HG03064 (cell line): ENCODE results near the gene NFU1.
"Not testable (repeated sequence)": the region's sequence is repeated elsewhere in the genome, so short reads cannot be mapped to it uniquely, and the experiment has no call there.

Experiments used
- ATAC-seq: cut with Tn5 transposase; IDR thresholded peaks from one replicate; pipeline ENCODE4 v1.9.1; 2021; ENCODE audit warnings: low read depth; ENCODE audit not compliant: unreplicated experiment

Gene NFU1

DNA sequence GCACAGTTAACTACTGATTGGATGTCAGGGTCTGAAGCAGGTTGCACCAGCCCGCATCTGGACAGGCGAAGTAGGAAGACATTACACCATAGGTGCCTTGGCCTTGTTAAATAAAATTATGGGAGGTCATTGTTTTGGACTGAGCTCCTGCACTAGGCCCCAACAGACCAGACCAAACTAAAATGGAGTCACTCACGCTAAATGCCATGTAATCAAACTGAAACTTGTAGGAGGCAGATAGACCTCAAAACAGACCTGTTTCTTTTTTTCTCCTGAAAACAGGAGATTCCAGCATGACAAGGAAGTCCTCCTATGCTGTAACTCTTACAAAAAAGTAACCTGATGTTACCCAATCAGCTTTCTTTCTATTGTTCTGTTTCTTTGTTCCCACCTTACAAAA lies 15.5 kb upstream of the NFU1 start:
- no peak for ATAC-seq

DNA sequence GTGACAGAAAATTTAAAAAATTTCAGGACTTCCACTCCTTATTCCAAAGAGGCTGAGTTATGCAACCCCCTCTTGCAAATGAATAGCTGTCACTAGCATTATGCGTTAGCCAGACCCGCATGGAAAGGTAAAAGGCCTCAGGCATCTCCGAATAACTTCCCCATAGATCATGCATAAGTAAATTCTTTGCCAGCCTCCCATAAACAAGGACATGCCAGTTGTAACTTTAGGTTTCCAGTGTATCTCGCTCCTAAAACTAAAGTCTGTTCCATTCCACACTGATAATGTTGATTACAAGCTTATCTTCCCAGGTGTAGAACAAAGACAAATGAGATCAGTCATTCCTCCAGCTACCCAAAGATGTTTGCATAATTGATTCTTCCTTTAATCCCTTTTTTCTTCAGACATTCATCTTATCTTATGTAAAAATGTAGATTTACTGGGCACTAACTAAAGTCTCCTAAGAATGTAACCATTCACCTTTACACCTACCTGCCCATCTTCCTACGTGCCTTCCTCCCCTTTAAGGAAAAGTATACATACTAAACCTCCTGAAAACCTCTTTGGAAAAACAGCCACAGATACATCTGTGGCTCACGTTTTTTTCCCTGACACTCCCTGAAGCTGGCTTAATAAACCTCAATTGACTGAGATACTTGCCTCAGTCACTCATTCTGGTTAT lies 13.6 kb upstream of the NFU1 start:
- ATAC-seq = no peak

DNA sequence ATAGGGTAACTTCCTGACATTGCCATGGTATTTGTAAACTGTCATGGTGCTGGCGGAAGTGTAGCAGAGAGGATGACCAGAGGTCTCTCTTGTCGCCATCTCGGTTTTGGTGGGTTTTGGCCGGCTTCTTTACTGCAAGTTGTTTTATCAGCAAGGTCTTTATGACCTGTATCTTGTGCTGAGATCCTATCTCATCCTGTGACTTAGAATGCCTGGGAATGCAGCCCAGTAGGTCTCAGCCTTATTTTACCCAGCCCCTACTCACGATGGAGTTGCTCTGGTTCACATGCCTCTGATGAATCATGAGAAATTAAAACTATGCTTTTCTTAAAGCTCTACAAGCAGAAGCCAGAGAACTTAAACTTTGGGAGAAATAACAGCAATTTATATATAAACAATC lies 12.7 kb upstream of the NFU1 start:
- ATAC-seq = no peak

DNA sequence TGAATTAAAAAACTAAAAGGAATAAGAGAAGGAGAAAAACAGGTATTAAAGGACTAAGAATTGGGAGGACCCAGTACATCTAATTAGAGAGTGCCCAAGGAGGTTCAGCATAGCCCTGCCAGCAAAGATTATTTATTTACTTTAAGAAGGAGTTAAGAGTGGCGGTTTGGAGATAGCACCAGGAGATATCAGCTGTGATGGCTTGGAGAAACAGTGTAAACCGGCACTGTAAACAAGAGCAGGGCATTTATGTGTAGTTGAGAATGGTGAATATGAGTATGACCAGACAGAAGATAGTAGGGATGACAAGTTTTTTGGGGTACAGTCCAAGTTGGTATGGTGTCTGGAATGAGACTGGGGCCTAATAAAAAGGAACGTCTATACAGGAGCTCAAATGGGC lies 6.4 kb upstream of the NFU1 start:
- ATAC-seq = not testable (repeated sequence)

DNA sequence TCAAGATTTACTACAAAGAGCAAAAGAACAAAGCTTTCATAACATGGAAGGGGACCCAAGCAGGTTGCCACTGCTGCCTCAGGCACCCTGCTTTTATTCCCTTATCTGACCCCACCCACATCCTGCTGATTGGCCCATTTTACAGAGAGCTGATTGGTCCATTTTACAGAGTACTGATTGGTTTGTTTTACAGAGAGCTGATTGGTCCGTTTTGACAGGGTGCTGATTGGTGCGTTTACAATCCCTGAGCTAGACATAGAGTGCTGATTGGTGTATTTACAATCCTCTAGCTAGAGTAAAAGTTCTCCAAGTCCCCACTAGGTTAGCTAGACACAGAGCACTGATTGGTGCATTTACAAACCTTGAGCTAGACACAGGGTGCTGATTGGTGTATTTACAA lies 2.3 kb upstream of the NFU1 start:
- not testable (repeated sequence) for ATAC-seq

DNA sequence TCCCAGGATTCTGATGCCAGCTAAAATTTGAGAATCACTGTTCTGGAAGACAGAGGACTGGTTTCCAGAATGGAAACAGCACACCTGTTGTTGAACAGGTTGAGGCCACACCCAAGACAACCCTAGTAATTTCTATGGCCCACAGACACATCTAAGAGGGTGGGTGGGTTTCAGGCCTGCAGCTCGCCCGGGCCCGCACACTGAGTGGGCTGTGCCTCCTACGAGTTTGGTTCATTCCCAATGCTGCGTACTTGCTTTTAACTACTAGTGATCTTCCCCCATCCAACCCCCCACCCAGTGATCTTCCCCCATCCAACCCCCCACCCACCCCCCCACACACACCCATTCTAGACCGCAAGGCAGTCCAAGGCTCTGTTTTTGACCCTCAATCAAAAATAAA lies 1.3 kb upstream of the NFU1 start:
- no peak for ATAC-seq

DNA sequence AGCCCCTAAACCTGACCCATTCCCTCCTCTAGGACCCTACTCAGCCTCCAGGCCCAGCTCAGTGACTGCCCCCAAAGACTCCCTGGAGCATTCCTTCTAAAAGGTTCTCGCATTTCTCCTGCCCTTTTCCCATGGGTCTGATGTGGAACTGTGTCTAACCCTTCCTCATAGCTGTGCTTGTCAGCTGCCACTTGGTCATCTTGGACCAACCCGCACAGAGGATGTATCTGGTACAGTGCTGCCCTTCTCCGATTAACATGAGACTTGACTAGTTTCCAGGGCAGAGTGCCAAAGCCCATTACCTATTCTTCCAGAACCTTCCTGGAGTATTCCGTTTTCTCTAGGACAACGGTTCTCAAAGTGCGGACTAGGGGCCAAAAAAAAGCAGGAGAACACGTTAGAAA lies 518 bp upstream of the NFU1 start:
- ATAC-seq = no peak

DNA sequence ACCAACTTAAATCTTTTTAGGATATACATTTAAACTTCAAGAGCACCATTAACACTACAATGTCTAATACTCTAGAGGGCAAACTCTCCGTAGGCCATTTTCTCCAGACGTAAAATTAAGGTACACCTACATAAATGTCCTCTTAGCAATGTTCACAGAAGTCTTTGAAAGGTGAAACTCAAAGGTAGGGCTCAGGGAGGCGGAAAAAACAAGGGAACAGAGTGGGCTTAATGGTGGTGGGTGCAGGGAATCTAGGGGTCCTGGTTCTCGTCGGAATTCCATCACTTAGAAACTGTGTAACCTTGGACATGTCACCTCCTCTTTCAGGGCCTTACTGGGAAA lies 668 bp downstream of the NFU1 start:
- no peak for ATAC-seq

DNA sequence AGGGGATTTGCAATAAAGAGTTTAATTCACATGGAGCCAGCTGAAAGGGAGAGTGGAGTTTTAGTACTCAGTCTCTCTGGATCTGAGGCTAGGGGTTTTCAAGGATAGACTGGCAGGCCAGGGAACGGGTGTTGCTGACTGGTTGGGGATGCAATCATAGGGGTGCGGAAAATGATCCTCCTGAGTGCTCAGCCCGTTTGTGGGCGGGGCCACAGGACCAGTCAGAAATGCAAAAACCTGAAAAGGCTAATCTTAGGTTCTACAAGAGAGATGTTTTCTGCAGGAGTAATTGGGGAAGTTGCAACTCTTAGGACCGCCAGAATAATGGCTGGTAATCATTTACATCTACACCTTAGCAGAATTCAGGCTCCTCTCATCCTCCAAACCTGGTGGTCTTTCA lies 2.5 kb downstream of the NFU1 start:
- ATAC-seq = no peak

DNA sequence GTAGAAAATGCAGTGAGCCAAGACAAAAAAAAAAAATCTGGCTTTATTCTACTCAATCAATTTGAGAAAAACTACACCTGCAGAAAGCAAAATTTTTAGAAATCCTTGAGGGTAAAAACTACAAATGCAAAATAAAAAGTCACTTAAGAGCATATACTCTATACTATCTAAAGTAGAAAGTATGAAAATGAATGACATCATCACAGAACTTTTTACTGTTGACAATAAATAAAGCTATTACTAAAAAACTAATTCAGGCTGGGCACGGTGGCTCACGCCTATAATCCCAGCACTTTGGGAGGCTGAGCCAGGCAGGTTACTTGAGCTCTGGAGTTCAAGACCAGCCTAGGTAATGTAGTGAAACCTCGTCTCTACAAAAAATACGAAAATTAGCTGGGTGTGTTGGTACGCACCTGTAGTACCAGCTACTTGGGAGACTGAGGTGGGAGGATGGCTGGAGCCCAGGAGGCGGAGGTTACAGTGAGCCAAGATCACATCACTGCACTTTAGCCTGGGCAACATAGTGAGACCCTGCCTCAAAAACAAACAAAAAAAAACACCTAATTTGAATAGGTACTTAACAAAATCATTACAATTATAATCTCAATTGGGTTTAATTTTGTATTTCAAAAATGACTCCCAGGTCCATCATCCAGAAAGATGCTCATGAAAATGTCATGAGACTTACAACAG lies 7.6 kb downstream of the NFU1 start:
- ATAC-seq = no peak

DNA sequence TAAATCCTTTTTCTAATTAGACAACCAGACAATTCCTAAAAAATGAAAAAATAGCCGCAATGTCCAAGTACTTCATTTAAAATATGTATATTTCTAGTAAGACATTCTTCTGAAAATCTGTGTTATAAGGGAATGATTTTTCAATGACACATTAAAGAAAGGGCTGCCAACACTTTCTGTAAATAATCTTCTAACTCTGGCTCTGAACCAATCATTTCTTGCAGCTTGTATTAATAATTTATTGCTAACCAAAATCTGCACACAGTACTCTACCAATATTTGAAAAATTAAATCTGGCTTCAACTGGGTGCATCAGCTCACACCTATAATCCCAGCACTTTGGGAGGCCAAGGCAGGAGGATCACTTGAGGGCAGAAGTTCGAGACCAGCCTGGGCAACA lies 8.3 kb downstream of the NFU1 start:
- no peak for ATAC-seq

DNA sequence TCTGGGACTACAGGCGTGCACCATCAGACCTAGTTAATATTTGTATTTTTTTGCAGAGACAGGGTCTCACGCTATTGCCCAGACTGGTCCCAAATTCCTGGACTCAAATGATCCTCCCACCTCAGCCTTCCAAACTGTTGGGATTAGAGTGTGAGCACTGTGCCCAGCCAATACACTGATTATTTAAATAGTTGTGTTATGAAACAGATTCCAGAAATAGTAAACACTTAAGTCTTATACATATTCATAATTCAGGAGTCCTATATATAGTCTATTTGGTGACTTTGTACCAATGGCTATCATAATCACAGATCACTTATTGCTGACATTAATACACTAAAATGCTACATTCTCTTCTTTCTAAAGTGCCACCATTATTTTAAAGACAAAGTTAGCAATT lies 12.8 kb downstream of the NFU1 start:
- no peak for ATAC-seq

DNA sequence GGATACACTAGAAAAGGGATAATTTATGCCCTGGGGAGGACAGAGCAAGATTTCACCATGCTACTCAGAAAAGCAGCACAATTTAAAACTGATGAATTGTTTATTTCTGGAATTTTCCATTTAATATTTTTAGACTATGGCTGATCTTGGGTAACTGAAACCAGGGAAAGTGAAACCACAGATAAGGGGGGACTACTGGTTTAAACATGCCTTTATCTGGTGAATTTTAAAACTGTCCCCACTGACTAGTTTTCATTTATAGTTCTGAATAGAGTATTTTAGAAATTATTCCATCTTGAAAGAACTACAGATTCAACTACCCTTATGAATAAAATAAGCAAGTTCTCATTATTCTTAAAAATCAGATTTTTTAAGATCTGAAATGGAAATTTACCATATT lies 15.0 kb downstream of the NFU1 start:
- no peak for ATAC-seq

DNA sequence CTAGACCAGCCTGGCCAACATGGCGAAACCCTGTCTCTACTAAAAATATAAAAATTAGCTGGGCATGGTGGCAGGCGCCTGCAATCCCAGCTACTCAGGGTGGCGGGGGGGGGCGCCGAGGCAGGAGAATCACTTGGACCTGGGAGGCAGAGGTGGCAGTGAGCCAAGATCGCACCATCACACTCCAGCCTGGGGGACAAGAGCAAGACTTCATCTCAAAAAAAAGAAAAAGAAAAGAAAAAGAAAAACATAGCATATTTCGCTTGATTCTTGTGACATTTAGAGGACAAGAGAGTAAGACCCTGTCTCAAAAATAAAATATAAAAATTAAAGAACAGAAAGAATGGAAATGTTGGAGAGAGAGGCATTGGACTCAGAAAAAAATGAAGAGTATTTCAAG lies 18.1 kb downstream of the NFU1 start:
- ATAC-seq = not testable (repeated sequence)

DNA sequence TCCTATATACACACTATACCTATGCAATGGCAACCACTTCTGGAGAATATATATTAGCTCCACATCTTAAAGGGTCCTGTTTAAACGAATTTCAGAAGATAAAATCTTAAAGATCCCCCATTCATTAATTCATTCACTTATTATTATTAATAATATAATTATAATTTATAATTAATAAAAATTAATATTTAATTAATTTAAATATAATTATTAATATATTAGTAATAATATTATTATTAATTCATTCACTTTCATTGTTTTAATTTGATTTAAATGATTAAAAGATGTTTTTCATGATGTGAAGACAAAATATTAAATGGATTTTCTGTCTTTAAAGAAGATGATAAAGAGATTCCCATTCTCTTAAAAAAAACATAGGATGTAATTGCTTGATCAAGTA lies 21.1 kb downstream of the NFU1 start:
- no peak for ATAC-seq

DNA sequence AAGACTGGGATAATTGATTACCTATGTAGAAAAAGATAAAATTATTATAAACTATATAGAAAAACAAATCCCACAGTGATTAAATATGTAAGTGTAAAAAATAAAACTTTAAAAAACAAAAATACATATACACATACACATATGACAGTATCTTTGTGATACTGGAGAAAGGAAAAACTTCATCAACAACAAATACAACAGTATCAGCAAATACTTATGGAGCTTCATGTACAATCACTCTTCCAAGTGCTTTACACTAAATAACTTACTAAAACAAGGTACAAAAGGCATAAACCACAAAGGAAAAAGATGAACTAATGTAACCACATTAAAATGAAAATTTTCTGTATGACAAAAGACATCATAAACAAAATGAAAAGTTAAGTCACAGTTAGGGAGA lies 26.1 kb downstream of the NFU1 start:
- no peak for ATAC-seq

DNA sequence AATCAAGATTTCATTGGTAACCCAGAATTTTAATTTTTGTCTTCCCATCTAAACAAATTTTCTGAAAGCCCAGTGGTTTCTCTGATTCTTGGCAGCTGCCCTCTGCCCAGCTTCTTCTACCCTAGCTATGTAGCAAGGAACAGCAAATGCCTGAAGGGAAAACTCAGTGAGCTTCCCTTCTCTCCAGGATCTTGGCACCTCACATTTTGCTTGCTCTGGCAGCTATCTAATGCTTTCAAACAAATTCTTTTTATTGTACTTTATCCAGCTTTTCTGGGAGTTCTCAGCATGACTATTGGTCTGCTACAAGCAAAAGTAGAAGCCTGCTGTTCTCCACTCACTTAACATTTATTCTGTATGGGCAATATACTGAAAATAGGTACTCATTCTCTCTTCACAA lies 31.9 kb downstream of the NFU1 start:
- no peak for ATAC-seq

DNA sequence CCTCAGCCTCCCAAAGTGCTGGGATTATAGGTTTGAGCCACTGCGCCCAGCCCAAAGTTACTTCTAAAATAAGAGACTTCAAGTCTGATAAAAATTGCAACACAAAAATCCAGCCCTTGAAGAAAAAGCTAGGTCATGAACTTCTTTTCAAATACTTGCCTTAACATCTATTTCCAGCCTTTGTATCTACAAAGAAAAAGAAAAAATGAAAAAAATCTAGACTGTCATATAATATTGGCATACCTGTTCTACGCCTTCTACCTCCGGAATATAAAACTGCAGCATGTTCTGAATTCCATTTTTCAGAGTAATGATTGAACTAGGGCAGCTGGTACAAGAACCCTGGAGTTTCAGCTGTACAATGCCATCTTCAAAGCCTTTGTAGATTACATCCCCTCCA lies 37.1 kb downstream of the NFU1 start:
- ATAC-seq = no peak

DNA sequence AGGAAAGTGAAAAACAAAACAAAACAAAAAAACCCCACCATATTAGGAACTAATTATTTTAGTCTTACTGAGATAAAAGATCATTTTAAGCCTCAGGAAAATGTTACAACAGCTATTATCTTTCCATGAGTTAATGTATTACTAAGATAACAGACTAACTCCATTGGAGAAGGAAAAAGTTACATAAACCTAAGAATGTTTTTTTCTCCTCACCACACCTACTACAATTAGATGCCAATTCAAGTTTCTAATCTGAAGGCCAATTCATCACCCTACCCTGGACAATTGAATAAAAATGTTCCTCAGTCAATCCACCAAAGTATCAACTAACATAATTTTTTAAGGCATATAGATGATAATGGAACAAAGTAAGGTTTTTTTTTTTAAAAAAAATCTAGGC lies 40.0 kb downstream of the NFU1 start:
- ATAC-seq = no peak

DNA sequence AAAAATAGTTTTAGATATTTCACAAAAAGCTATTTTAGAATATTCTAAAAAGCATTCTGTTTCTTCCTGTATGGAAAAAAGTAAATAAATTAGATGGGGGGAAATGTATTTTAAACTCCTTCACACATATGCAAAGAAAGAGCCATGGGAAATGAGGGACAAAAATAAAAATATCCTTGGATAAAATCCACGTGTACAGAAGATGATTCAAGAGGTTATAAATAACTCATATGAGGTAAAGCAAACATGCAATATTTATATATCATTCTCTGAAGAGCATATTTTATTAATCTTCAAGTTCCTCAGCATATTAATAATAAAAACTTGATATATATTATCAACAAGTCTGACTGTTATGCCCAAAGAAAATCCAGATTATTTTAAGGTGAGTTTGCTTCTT lies 41.4 kb downstream of the NFU1 start:
- ATAC-seq = no peak

DNA sequence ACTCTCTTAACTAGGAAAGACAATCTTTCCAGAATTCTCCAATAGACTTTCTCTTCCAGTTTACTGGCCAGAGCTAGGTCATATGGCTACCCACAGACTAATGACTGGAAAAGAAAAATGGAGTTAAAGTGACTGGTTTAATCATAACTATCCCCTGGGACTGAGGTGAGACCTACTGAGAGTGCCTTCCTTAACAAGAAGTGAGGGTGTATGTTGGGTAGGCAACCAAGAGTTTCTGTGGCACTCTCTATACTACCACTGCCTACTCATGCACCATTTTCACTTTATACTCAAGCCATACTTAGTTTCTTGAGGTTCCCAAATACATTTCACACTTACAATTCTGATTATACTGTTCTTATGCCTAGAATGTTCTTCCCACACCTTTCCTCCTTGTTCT lies 43.3 kb downstream of the NFU1 start:
- ATAC-seq = no peak

DNA sequence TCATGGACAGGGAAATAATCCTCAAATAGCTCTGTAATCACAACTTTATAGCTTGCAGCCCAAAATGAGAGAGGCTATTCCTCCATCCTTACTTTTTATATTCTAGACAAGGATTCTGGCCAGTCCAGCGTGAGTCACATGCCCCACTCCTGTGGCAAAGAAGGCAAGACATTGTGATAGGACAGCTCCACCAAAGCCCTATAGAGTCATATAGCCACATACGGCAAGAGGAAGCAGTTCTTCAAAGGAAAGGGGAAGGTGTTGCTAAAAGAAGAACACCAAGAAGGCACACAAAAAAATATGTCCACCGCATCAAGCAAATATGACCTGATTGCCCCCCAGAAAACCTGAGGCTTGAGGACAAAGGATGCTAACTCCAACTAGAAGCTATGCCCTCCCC lies 46.8 kb downstream of the NFU1 start:
- no peak for ATAC-seq

DNA sequence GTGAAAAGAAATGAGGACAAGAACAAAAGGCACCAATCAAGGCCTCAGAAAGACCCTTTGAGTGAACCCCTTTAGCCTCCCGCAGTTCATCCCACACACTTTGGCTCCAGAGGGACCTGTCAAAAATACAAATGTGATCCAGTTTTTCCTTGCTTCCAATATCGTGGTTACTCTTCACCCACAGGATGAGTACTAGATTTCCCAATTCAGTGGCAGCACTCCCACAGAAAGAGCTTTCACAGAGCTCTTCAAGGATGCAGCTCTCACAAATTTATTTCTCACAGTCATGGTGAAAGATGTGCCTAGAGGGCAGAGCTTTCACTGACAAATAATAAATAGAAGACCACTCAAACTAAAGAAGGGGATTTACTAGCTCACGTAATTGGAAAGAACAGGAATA lies 47.2 kb downstream of the NFU1 start:
- no peak for ATAC-seq
